Cardiac septum (tissue), 1 donor: Measurements from ENCODE around the gene GPR132. TPM values are rescaled to one million over a fixed set of nuclear protein-coding genes. Genes with fewer than 3 reads are reported as not detected.

ENCODE experiments used
- DNase-seq: peaks from one replicate; pipeline ENCODE4 v3.0.0-alpha.2; 2020; ENCODE audit warnings: low spot score
- intact Hi-C: fragments of 100-400 bp; cut with DNase I; formaldehyde crosslinking; loops from one replicate; pipeline ENCODE4 v1.14.0; 2022
- total RNA-seq: library from RNA; stranded (reverse); fragmentation: NEBNext Ultra II Directional; extraction: Animal tissue kit (Norgen Biotek cat#: 25700); gene quantifications from one replicate; pipeline ENCODE4 v1.2.1, GENCODE V29; 2021
- donor health status: DM: no; HTN: no; CAD: no.

Gene GPR132
- total RNA-seq, 1 donor from 2014 or later, result 0.73 TPM

DNA sequence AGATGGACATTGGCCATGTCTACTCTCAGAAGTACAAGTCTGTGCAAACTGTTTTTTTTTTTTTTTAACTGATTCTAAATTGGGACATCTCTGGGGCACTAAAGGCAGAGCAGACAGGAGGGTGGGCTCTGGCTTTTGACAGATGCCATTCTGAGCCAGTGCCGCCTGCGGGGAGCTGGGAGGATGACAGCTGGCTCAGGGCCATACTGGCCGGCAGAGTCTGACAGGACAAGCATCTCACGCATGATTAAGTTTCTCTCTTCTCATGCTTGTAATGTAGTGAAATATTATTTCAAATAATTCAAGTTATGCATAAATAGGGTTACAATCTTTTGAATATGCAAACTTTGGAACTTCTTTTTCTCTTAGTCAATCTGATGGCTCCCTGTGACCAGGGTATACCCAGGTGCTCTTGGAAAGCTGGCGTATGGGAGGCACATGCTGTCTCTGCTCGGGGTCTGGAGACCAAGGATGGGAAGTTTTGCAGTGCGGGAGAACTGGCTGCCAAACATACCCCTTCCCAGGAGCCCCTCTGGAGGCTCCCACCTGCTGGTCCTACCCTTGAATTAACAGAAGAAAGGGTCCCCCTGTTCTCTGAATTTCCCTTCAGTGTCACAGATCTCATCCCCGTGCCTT is 52.0 kb downstream of the GPR132 start:
- intact Hi-C loops, result no loop called here
- DNase-seq, result no peak

DNA sequence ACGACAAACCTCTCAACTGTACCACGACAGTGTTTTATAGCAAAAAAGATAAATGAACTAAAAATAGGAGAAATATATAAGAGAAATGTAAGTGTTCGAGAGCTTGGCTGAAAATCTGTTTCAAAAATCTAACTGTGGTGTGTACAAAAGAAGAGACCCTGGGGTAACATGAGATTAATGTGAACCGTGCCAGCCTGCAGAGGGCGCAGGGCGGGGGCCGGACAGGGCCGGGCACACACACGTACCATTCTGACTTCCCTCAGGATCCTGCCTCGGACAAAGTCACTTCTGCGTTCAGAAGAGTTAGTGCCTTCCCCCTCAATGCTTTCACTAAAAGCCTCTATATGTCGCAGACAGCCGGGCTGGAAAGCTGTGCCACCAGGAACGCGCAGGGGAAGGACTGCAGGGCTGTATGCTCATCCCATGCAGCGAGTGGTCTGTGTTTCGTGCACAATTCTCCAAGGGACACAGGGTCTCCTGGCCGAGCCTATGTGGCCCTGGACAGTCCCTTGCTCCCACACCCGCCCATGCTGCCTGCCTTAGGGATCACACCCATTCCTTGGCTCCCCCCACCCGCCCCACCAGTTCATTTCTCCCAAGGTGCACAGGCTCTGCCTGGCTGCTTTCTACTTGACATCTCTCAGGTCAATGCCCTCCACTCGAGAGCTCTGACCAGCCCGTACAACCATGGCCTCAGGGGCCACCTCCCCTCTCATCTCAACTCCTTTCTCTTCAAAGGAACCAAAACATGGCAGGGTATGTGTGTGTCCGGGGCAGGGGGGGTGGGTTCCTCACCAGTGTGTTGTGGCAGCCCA is 52.9 kb downstream of the GPR132 start:
- DNase-seq, result no peak
- intact Hi-C loops, result no loop called here

DNA sequence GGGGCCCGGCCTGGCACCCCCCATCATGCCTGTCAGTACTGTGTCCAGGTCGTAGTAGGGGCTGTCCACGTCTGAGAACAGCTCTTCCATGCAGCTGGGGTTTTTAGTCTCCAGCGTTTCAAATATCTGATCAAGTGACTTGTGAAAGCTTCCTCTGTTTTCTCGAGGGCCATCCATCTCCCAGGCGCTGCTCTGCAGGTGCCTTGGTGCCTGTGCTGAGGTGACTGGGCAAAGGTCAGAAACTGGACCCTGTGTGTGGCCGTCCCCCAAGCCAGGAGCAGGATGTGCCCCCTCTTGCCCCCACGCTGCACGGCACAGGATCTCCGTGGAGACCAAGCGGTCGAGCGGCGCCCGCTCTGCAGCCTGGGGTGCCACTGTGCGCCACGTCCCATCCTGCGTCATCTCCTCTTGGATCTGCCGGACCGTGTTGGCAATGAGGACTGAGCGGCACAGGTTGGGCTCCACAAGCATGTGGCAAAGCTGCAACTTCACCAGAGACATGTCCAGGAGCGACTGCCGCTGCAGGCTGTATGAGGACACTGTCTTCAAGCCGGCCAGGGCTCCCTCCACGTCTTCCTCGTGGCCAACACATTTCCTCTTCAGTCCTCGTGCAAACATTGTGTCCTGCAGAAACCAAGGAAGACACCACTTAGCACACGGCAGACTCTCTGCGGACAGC is 53.8 kb downstream of the GPR132 start:
- intact Hi-C loops, result no loop called here
- no peak for DNase-seq

DNA sequence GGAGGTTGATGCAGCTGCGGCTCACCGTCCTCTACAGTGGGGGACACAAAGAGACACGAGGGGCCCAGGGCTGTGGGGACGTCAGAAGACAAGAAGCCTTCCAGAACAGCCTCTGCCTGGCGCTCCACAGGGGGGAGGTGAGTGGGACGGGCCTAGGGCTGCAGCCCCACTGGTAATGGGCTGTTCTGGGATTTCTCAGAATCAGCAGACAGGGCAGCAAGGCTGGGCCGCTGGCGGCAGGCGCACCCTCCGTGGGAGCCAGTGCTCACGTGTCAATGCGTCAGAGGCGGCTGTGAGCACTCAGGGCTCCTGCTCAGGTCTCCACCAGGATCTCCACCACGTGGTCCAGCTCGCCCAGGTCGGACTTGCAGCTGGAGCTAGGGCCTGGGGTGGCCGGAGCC is 54.3 kb downstream of the GPR132 start:
- intact Hi-C loops, result no loop called here
- DNase-seq, result no peak

DNA sequence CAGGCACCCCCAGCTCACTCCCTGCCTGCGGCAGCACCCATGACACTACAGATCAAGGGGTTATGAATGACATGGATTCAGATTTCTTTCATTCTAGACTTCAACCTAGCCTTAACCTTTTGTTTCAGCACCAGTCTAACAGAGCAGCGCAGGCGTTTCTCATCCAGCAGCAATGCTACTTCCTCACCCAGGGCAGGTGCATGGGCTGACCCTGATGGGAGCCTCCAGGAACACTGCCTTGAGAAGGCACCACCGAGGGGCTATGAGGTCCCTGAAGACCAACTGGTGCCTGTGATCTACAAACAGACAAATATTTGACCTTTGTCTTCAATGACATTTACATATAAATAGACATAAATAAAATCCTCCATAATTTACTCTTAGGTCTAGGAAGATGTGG is 55.1 kb downstream of the GPR132 start:
- intact Hi-C loops, result no loop called here
- no peak for DNase-seq

DNA sequence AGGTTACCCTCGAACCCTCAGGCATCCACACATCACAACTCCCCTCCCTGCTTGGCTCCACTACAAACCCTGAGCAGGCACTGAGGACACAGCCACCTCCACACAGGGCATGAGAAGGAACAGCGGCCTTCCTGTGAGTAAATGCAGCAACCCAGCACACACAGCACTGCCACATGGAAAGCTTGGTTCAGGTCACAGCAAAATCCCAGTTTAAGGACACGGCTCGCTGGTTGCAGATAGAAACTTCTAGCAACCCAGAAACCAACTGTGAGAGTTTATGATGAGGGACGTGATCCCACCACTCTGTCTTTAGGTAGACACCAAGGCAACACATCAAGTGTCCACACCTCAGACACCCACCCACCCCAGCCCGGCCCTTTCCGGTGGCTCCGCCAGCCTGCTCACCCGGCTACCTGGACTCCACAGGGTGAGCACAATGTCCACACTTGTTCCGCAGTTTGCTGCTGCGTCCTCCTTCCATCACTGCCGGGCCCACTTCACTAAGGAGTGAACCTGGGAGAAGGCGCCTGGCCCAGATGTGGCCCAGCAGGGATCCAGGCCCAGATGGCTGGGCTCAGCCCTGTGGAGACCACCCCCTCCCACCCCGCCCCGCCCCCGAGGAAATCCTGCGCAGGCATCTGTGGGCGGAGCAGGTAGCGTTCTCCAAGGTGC is 57.5 kb downstream of the GPR132 start:
- no peak for DNase-seq
- intact Hi-C loops, result no loop called here

DNA sequence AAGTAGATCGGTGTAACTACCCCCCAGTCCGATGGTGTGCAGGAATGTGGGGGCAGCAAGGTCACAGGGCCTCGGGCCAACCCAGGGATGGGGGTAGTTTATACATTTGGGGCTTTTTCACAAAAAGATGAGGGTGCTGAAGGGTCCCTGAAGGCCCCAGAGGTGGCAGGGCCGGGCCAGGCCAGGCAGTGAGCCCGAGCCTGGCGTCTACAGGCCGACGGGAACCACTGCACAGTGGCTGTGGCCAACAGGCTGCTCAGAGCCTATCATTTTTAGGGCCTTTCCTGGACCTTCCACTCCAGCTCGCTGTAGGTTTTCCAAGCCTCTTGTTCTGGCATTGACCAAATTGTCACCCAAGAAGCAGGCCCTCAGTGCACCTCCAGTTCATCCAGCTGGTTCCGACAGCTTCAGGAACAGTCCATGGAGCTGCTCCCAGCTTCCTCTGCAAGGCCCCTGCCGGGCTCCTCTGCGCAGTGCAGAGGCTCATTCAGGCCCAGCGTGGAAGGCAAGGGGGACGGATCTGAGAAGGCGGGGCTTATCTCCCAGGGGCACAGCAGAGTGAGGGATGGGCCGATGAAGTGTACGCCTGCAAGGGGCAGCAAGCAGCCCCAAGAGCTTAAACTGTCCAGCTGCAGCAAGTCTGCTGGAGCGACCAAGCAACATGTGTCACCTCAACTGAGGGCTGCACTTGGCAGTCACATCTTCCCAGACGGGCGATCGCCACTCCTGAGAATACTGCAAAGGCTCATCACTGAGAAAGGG is 58.2 kb downstream of the GPR132 start:
- intact Hi-C loops, result no loop called here
- no peak for DNase-seq

DNA sequence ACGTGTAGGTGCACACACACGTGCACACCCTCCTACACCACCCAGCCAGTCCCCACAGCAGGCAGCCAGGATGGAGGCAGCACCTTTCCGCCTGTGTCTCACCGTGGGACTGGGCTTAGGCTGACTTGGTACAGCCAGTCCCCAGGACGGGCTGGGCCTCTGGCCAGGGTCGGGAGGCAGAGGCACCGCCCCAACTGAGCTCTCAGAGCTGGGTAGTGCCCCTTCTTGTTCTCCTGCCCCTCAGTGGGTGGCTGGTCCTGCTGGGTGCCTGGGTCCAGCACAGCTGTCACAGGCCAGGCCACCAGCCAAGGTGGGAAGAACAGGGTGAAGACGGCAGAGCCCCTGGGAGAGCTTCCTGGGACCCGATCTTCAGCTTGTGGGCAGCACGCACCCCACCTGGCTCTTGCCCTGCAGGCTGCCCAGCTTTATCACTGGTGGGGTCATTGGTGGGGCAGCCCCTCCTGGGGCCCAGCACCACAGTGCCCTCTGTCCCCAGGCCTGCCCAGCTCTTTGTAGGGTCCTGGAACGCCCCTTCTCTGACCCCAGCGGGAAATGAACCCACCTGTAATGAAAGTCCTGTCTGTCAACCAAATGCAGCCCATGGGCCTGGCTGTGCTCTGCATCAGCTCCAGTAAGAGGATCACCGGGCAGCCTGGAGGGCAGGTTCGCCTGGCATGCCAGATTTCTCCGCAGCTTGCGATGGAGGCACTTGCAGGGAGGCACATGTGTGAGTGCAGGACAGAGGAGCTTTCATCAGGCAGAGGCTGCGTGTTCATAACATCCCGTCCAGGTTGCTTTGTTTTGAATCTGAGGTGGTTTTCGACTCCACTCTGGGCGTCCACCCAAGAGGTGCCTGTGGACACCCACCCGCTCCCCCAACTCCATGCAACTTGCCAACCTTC is 59.0 kb downstream of the GPR132 start:
- no peak for DNase-seq
- intact Hi-C loops, result no loop called here

DNA sequence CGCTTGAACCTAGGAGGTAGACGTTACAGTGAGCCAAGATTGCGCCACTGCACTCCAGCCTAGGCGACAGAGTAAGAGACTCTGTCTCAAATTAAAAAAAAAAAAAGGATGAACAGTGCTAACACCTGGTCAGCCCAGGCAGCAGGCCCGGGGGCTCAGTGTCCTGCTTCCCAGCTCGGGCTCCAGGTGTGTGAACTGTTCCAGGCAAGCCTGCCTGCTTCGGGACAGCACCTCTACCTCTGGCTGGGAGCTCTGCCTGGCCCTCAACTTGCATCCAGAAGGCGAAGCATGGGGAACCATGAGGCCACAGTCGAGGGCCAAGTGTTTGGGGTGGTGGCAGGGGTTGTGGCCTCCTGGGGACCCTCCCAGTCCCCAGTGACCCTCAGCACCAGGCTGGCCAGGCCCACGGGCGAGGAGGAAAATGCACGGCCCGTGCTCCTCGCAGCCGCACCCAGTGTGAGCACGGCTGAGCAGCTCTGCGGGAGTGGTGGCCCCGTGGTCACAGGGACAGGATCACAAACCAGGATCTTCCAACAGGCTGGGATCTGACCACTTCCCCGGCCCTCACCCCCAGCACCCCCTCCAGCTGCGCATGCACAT is 59.8 kb downstream of the GPR132 start:
- no peak for DNase-seq
- intact Hi-C loops, result no loop called here

Other genes with a start within 250 kb of the GPR132 start
- 19.2 TPM for gene CEP170B, start 200.2 kb downstream of the GPR132 start, total RNA-seq
- 0.51 TPM for gene PLD4, start 140.6 kb downstream of the GPR132 start, total RNA-seq
- 4.6 TPM for gene AHNAK2, start 87.1 kb downstream of the GPR132 start, total RNA-seq
- gene CLBA1, start 79.6 kb downstream of the GPR132 start, total RNA-seq, result 2.7 TPM
- 2.3 TPM for gene CDCA4, start 44.3 kb downstream of the GPR132 start, total RNA-seq
- gene JAG2, start 103.3 kb upstream of the GPR132 start, total RNA-seq, result 36.7 TPM
- gene NUDT14, start 115.9 kb upstream of the GPR132 start, total RNA-seq, result 27.1 TPM
- 34.9 TPM for gene BTBD6, start 183.1 kb upstream of the GPR132 start, total RNA-seq
- gene BRF1, start 235.6 kb upstream of the GPR132 start, total RNA-seq, result 17.7 TPM
- gene PACS2, start 249.3 kb upstream of the GPR132 start, total RNA-seq, result 55.1 TPM